UCSD-AML1 (cell line): Measurements from ENCODE around the gene LAMP1.
"Not testable (repeated sequence)": the region's sequence is repeated elsewhere in the genome, so short reads cannot be mapped to it uniquely, and the experiment has no call there.

Source experiments
- DNase-seq: peaks from one replicate; lab custom pipeline; 2025; ENCODE audit not compliant: unreplicated experiment; lab: John Stamatoyannopoulos, UW

Gene LAMP1

DNA sequence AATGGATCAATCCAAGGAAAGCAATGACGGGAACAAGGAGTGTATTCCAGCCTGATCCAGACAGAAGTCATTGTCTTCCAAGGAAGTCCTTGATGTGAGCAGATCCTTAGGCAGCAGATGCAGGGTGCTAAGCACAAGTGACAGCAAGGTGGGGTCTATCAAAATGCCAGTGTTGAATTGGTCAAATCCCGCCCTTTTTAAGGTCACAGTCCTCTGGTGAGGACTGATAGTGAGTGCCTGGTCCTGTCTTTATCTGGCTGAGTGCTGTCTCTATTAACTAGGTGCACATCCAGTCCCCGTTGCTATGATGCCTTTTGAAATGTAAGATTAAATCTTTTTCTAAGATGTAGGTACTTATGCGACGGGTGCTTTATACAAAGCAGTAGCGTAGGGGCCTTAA is 1.3 kb upstream of the LAMP1 start:
- no peak for DNase-seq

- DNase-seq, result peak; percentile 30
These were observed 467 bp downstream of the LAMP1 start for GRCh38 chr13:113297370-113298042.

DNA sequence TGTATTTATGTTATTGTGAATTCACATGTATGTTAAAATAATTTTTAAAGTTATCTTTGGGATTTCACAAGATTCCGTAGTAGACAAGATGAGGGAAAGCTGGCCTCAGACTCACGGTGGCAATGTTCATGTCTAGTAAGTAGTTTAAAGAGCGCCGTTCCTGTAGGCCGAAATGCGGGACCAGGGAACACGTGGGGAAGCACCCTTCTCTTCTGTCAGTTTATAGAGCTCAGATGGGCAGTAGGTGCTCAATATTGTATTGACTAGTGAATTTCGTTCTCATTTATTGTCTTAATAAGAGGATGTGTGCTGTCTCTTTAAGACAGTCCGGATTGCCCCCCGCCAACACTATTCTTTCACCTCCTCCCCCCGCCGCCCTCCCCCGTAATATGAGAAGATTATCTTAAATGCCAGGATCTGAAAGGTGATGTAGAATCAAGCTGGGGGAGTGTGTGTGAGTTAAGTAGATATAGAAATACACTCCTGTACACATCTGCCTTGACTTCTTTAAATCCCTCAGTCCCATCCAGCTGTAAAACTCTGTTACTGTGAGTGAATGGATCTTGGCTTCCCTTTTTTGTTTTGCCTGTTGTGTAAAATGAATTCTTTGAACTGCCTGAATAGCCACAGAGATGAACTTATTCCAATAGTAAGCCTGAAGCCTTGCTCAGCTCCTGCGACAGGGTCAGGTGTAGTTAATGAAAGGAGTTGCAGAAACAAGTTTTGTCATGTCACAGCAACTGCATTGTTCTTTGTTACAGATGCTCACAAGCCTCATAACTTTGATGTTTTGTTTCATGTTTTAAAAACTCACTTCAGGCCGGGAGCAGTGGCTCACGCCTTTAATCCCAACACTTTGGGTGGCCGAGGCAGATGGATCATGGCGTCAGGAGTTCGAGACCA is 1.3 kb downstream of the LAMP1 start:
- no peak for DNase-seq

GRCh38 chr13:113299951-113300350 is 2.9 kb downstream of the LAMP1 start:
- DNase-seq, result no peak

DNA sequence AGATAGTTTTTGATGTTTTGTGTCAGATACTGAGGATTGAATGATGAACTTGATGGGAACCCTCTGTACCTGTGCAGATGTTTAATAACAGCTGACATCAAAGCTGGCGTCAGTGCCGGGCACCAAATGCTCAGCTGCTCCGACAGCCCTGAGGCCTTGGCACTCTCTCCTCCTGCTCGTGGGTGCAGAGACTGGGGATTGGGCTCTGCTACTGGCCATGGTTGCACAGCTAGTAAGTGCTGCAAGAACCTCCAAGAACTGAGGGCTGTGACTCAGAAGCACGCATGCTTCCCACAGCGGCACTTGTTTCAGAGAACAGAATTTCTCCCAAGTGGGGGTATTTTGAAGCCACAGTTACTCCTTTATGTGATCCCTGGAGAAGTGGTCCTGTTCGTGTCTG is 5.9 kb downstream of the LAMP1 start:
- DNase-seq, result no peak

GRCh38 chr13:113304121-113304520 is 7.1 kb downstream of the LAMP1 start:
- no peak for DNase-seq

DNA sequence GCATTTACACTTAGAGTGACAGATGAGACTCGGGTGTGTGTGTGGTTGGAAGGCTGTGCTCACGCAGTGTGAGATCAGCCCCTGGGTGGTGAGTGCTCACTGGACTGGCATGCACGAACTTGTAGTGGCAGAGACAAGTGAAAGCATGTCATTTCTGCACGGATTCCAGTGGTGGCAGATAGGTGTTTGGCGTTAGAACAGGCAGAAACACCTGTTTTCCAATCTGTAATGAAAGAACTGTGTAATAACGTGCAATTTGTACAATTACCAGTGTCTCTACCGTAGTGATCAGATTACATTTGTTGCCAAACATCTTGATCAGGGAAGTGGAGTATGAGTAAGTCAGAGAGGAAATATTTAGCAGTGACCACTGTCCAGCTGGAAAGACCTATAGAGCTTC is 8.2 kb downstream of the LAMP1 start:
- DNase-seq, result no peak

- DNase-seq, result no peak
These were observed 10.5 kb downstream of the LAMP1 start for GRCh38 chr13:113307491-113307890.

- DNase-seq, result no peak
These were observed 12.4 kb downstream of the LAMP1 start for GRCh38 chr13:113309473-113309872.

GRCh38 chr13:113314112-113314511 is 17.1 kb downstream of the LAMP1 start:
- DNase-seq, result not testable (repeated sequence)

GRCh38 chr13:113314895-113315470 is 17.9 kb downstream of the LAMP1 start:
- not testable (repeated sequence) for DNase-seq

DNA sequence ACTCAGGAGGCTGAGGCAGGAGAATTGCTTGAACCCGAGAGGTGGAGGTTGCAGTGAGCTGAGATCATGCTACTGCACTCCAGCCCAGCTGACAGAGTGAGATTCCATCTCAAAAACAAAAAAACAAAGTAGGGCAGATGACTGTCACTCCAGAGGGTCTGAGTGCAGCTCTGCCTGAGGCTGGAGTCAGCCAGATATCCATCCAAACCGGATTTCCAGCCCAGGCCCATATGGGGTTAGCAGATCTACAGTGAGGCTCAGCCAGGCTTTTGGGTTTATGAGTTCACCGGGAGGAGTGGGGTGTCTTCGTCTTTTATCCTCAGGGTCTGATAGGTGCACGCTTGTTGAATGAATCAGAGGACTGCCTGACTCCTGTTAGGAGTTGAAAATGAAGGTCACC is 19.0 kb downstream of the LAMP1 start:
- no peak for DNase-seq

DNA sequence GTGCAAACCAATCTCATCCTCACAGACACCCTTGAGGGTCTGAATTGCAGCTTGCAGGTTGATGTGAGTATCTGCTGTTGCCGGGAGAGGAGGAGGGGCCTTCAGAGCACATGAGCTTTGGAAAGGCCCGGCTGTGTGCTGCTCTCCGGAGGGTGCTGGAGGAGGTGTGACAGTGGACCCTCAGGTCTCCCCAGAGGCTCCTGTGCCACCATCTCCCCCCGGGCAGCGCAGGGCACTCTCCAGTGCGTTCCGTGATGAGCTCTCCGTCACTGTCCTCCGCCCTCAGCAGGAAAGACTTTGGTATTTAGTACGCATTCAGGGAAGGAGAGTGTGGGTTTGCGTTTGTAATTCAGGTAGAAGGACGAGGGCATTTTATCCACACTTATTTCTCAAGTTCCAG is 20.0 kb downstream of the LAMP1 start:
- DNase-seq, result no peak

- DNase-seq, result no peak
These were observed 21.9 kb downstream of the LAMP1 start for GRCh38 chr13:113318956-113319355.

- DNase-seq, result no peak
These were observed 22.3 kb downstream of the LAMP1 start for GRCh38 chr13:113319371-113319770.

- DNase-seq, result no peak
These were observed 23.3 kb downstream of the LAMP1 start for GRCh38 chr13:113320226-113320875.

- no peak for DNase-seq
These were observed 24.5 kb downstream of the LAMP1 start for GRCh38 chr13:113321546-113321945.

GRCh38 chr13:113322043-113322461 is 25.0 kb downstream of the LAMP1 start:
- DNase-seq, result no peak

DNA sequence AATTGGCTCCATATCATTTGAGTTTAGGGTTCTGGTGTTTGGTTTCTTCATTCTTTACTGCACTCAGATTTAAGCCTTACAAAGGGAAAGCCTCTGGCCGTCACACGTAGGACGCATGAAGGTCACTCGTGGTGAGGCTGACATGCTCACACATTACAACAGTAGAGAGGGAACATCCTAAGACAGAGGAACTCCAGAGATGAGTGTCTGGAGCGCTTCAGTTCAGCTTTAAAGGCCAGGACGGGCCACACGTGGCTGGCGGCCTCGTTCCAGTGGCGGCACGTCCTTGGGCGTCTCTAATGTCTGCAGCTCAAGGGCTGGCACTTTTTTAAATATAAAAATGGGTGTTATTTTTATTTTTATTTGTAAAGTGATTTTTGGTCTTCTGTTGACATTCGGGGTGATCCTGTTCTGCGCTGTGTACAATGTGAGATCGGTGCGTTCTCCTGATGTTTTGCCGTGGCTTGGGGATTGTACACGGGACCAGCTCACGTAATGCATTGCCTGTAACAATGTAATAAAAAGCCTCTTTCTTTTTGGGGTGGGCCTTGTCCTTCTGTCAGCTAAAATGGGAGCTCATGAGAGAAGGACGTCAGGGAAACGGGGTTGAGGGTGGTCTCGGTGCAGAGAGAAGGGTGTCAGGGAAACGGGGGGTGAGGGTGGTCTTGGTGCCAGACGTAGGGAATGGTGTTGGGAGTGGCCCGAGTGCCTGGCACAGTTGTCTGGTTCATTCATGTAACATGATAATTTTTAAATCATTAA is 26.0 kb downstream of the LAMP1 start:
- no peak for DNase-seq

- no peak for DNase-seq
These were observed 26.8 kb downstream of the LAMP1 start for GRCh38 chr13:113323869-113324268.

- DNase-seq, result no peak
These were observed 27.4 kb downstream of the LAMP1 start for GRCh38 chr13:113324398-113324797.
